GM12875 (cell line): Measurements from ENCODE around the gene NUDT1.

ENCODE experiments used
- H3K4me3 ChIP-seq: one replicate; pipeline ENCODE4 v1.5.1; 2011; ENCODE audit warnings: low read depth, low read length, control low read depth
- CTCF ChIP-seq: IDR thresholded peaks from 2 replicates; pipeline ENCODE4 v1.5.1; 2011; ENCODE audit warnings: low read depth, mild to moderate bottlenecking, control low read depth, inconsistent platforms, low read length, moderate library complexity, borderline replicate concordance; ENCODE audit not compliant: insufficient read depth

The NUDT1 gene

GRCh38 chr7:2241580-2242540 is at the start of gene NUDT1, which contains the start of gene MRM2:
Gene NUDT1 (plus strand): TSS chr7:2242226. CDS start chr7:2244575, 2,349 bp downstream.
Gene MRM2 (minus strand): TSS chr7:2242205. CDS start chr7:2242169, 36 bp downstream.
- H3K4me3 ChIP-seq: peak within 1 kb of the TSS; percentile 91
- TF ChIP-seq CTCF: no peak

DNA sequence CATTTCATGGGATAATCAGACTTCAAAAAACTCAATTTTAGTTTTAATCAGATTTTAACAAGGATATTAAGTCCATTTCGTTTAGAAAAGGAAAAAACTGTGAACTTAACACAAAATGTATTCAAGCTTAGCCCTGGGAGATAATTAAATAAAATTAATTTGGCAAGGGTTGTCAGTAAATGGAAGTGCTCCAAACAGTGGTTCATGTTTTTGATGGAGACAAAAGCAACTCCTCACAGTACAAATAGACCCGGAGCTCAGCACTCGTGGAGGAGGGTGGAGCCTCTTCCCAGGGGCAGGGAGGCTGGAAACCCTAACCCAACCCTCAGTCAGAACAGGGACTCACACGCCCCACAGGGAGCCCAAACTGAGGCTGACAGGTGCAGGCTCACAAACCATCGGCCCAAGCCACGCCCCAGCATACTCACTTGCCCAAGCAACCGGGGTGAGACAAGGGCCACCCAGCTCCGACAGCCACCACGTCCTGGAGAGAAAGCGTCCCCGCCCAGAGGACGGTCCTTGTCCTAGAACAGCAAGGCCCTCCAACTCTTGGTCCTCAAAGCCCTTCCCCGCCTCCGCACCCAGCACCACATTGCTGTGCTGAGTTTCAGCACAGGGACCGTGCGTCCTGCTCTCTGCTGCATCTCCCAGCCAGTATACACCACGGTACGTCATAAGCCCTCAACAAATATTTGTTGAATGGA is 49.0 kb upstream of the NUDT1 start:
- H3K4me3 ChIP-seq: no peak overlapping the region
- no peak for TF ChIP-seq CTCF

GRCh38 chr7:2193575-2194305 is 48.3 kb upstream of the NUDT1 start:
- TF ChIP-seq CTCF: no peak

DNA sequence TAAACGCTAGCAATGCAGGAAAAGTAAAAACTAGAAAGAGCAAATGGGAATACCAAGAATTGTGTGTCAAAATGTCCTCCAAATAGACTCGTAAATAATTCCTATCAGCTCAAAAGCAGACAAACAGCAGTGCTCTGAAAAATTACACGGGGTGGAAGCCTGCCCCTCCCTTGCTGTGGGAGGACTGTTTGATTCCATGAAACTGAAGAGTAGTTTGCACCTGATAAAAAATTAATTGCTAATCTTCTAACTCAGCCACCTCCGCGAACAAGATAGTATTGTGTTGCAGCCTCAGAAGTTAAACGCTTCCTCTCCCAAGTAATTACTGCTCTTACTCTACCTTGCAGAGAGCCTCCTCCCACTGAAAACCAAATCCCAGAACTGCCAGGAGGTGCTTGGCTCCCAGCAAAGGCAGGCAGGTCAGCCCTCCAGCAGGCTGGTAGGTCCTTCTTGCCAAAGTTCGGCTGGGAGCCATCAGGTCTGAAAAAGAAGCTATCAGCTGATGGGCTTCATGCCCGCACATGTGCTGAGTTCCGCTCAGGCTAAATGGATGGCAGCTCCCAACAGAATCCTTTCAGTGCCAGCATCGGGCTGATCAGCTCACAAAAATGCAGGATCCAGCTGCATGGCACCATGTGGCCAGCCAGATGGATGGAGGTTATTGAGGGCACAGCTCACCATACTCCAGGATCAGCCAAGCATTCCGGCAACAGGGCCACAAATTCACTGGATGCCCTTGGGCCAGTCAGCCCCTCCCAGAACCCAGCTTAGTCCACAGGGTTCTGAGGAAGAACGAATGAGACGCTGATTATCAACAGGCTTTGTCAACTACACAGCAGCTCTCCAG is 46.4 kb upstream of the NUDT1 start:
- no peak for TF ChIP-seq CTCF

More at GRCh38 chr7:2193575-2194305, 48.3 kb upstream of the NUDT1 start:
- H3K4me3 ChIP-seq: no peak overlapping the region

GRCh38 chr7:2196381-2197378 is 45.3 kb upstream of the NUDT1 start:
- no peak overlapping the region for H3K4me3 ChIP-seq
- no peak for TF ChIP-seq CTCF

More for the DNA sequence above, 46.4 kb upstream of the NUDT1 start:
- no peak overlapping the region for H3K4me3 ChIP-seq
